SIG-M5 treated with dmso at 0.1 percent for 504 hours (cell line): ENCODE data around the gene ABCB9.
A peak's percentile ranks its signal among the peaks of the same experiment; 100 is the strongest.
"Not testable (repeated sequence)": the region's sequence is repeated elsewhere in the genome, so short reads cannot be mapped to it uniquely, and the experiment has no call there.

ENCODE experiments used
- DNase-seq: peaks from one replicate; lab custom pipeline; 2025; ENCODE audit not compliant: unreplicated experiment; lab: John Stamatoyannopoulos, UW

Gene ABCB9

DNA sequence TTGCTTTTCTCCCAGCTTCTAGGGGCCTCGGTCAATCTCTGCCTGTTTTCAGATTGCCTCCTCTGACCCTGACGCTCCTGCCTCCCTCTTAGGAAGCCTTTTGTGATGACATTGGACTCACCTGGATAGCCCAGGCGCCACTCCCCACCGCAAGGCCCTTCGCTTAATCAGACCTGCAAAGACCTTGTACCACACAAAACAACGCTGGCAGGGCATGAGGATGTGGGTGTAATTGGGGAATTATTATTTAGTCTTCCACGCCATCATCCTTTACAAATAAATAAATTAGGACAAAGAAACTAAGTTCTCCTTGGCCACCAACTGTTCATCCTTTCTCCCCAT lies 62.6 kb downstream of the ABCB9 start:
- no peak for DNase-seq

DNA sequence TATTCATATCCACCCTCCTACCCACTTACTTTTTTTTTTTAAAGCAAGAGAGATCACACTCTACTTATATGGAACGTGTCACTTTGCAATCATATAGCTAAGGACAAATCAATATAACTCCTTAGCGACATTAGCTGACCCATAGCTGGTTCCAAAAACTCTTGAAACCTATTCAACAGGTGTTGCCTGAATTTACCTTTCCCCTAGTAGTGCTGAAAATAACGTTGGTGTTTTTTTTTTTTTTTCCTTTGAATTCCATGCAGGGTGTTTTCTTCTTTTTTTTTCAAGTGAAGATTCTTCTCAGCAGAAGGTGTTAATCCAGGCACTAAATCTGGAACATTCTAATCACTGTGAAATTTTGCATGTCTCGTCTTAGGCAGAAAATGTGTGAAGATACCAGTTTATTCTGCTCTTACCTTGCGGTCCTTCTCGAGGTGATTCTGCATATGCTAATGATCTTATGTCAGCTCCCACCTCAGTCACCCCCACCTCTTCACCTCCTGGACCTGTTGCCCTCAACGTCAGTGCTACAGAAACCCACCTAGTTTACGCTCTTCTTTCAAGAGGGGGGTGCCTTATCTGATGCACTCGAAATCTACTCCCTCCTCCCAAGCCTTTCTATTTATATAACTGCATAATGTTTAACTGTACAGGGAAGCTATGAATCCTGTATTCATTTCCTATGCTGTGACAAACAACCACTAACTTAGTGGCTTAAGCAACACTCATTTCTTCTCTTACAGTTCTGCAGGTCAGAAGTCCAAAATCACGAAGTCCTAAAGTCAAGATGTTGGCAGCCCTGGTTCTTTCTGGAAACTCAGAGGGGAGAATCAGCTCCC lies 63.2 kb downstream of the ABCB9 start:
- no peak for DNase-seq

GRCh38 chr12:122899887-122900286 lies 66.4 kb downstream of the ABCB9 start:
- no peak for DNase-seq

- DNase-seq: no peak
These were observed 69.6 kb downstream of the ABCB9 start for GRCh38 chr12:122896662-122897061.

DNA sequence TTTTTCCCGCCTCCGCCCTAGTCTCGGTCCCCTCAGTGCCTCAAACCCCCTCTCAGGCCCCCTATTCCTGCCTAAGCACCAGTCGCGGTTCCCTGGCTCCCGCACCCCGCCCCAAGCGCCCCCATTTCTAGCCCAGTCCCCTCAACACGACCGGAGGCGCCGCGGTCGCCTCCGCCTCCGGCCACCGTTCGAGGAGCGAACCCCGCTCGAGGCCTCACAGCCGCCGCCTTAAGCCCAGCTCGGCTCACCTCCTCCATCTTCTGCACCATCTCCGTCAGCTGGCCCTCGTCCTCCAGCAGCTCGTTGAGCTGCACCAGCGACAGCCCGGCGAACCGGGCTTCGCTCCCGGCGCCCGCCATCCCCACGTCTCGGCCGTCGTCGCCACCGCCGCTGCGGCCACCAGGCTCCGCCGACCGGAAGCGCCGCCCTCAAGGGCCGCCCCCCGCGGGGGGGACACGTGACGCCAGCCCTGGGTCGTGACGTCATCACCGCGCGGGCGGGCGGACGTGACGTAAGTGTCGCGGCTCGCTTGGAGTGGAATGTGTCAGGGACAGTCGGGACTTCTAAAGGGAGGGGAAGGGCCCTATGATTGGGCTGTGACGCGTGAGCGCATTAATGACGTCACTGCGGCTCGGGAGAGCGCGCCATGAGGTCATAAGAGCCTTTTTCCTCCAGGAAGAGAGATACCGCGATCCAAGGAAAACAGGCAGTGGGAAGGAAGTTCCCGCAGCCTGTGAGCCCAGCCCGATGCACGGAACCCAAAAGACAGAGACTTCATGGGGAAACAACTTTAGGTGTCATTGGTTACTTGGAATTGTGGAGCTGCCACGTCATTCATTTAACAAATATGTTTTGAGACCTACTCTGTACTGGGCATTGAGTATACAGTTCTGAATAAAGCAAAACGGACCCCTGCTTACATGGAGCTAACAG lies 70.3 kb downstream of the ABCB9 start, which contains the start of gene VPS37B:
VPS37B (minus strand) TSS at position 421 of the 933 bp plus-strand sequence; CDS start at position 359, 62 bp downstream.
- DNase-seq: peak; percentile 51

GRCh38 chr12:122895320-122895703 lies 71.0 kb downstream of the ABCB9 start:
- DNase-seq: no peak

- DNase-seq: no peak
These were observed 71.8 kb downstream of the ABCB9 start for GRCh38 chr12:122894193-122895121.

DNA sequence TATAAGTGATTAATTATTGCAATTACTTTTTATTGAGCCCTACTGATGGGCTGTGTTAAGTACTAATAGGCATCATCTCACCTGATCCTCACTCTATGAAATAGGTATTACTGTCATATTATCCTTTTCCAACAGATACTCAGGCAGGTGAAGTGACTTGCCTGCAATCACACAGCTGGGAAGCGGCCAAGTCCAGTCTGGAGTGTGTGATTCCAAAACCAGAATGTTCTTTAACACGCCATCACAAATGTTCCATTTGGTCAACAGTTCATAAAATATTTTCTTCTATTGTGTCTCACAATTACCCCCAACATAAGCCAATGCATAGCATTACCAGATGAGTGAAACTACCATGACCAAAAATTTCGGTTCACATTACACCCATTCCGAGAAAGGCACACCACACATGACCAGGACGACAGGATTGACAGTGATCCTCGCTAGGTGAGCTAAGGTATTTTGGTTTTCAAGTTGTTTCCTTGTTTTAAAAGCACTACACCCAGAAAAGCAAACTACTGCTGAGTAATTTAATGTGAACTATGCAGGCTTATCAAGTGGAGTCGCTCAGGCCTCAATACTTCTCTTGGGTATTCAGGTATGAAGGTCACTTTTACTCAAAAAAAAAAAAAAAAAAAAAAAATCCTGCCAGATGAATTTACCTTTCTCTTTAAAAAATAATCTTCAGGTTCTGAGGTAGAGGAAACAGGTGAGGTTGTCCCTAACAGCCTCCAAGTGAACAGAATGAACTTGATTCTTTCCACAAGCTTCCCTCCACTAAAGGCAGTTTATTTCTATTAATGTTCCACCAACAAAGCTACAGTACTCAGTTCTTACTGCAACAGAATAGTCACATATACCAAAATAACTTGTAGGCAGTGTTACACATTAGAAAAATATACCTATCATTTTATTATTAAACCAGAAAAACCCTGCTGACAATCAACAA lies 72.8 kb downstream of the ABCB9 start:
- DNase-seq: no peak

- DNase-seq: not testable (repeated sequence)
These were observed 73.5 kb downstream of the ABCB9 start for GRCh38 chr12:122892724-122893123.

GRCh38 chr12:122891661-122892525 lies 74.4 kb downstream of the ABCB9 start:
- peak; percentile 79 for DNase-seq

GRCh38 chr12:122889761-122890520 lies 76.3 kb downstream of the ABCB9 start:
- DNase-seq: no peak

GRCh38 chr12:122888232-122888752 lies 78.0 kb downstream of the ABCB9 start:
- DNase-seq: peak; percentile 97

DNA sequence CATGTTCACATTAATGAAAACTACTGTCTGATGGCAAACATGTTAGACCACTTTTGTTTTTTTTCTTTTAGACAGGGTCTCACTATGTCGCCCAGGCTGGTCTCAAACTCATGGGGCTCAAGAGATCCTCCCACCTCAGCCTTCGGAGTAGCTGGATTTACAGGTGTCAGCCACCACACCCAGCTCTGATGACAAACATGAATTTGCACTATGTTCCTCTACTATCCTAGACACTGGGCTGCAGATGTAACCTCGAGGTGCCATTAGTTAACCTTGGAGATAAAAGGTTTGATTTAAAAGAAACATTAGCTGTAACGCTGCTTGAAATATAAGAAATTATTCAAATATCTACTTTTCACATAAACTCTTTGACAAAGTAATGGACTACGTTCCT lies 78.4 kb downstream of the ABCB9 start:
- no peak for DNase-seq

GRCh38 chr12:122886851-122887818 lies 79.1 kb downstream of the ABCB9 start:
- DNase-seq: peak; percentile 26

DNA sequence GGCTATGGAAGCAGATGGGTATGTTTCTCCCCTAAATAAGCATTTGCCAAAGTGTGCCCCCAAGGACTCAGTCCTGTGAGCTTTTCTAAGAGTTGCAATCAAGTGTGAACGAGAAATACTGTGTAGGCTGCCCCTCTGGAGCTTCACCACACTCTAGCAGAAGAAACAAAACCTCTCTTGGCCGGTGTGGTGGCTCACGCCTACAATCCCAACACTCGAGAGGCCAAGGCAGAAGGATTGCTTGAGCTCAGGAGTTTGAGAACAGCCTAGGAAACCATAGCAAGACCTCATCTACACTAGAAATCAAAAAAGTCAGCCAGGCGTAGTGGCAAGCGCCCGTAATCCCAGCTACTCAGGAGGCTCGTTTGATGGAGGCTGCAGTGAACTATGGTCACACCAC lies 80.1 kb downstream of the ABCB9 start:
- DNase-seq: no peak

GRCh38 chr12:122884860-122885259 lies 81.4 kb downstream of the ABCB9 start:
- no peak for DNase-seq
